Keratinocyte (primary cell): Measurements from ENCODE around the gene RNU6-8.

Source experiments
- EZH2 ChIP-seq: IDR thresholded peaks from one replicate; pipeline ENCODE4 v1.6.1; 2012; ENCODE audit warnings: inconsistent platforms, mild to moderate bottlenecking, low read length, moderate library complexity
- TF ChIP-seq, protein P1 (sequence below), 3 experiments: IDR thresholded peaks in 1 of 3; conservative IDR thresholded peaks in 1 of 3; optimal IDR thresholded peaks in 1 of 3; 2 replicates in 2 of 3; 3 replicates in 1 of 3; pipeline versions ENCODE3 to v1.5.1; 2011; ENCODE audit warnings: low read length in 3 of 3, mild to moderate bottlenecking in 3 of 3, moderate library complexity in 2 of 3, control low read depth in 1 of 3, inconsistent platforms in 1 of 3; ENCODE audit not compliant: insufficient read depth in 2 of 3; ENCODE audit errors: extremely low read depth in 1 of 3

DNA sequence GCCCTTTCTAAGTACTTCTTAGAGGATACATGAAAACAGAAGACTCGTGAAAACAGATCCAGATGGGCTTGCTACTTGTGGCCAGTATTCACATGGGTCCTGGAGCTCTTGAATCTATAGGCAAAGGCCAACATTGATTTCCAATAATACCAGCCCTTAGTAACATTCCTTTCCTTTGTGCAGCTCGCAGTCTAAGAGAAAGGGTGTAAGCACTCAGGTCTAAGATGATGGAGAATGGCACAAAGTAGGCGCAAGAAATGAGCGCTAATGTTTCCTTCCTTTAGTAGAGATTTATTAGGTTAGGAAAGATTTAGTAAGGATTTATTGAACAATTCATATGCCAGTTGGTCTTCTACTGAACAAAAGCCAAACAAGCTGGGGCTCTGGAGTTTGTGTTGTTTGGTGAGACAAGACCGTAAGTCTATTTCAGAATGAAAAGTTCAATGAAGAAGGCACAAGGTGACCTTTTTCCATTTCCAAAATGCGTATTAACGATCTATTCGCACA, 525 bp downstream of the RNU6-8 start:
- no peak for TF ChIP-seq EZH2
- TF ChIP-seq, protein P1, sequence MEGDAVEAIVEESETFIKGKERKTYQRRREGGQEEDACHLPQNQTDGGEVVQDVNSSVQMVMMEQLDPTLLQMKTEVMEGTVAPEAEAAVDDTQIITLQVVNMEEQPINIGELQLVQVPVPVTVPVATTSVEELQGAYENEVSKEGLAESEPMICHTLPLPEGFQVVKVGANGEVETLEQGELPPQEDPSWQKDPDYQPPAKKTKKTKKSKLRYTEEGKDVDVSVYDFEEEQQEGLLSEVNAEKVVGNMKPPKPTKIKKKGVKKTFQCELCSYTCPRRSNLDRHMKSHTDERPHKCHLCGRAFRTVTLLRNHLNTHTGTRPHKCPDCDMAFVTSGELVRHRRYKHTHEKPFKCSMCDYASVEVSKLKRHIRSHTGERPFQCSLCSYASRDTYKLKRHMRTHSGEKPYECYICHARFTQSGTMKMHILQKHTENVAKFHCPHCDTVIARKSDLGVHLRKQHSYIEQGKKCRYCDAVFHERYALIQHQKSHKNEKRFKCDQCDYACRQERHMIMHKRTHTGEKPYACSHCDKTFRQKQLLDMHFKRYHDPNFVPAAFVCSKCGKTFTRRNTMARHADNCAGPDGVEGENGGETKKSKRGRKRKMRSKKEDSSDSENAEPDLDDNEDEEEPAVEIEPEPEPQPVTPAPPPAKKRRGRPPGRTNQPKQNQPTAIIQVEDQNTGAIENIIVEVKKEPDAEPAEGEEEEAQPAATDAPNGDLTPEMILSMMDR (optimal IDR thresholded peaks at IDR 0.05 in 1 of 3, IDR thresholded peaks at IDR 0.05 in 1 of 3, conservative IDR thresholded peaks at IDR 0.05 in 1 of 3; ENCODE audit: extremely low read depth in 1 of 3, insufficient read depth in 2 of 3, low read length in 3 of 3), result no peak
